Caco-2 (cell line): ENCODE data around the gene ARHGEF12. TPM values are rescaled to one million over a fixed set of nuclear protein-coding genes. Genes with fewer than 3 reads are reported as not detected.

ENCODE experiments used
- BruUV-seq: library from RNA; stranded (reverse); fragments of 400-500 nt; replicated peaks from 2 replicates; lab custom pipeline; 2021; lab: Mats Ljungman, UMichigan
- CTCF ChIA-PET: fragments of 300-600 bp; sonication (Branson Sonifier 250); formaldehyde crosslinking; loops from one replicate; lab custom pipeline; 2022; ENCODE audit warnings: antibody characterized with exemption; lab: Charles Lee
- POLR2A ChIA-PET: fragments of 300-600 bp; sonication (Branson Sonifier 250); formaldehyde crosslinking; loops from one replicate; lab custom pipeline; 2022; ENCODE audit warnings: antibody characterized with exemption; lab: Charles Lee
- DNase-seq, 2 experiments: peaks; one replicate each; pipeline versions ENCODE4 v3.0.0 to v3.0.0-alpha.2; 2020 to 2022
- H3K27me3 ChIP-seq: replicated peaks from 2 replicates; pipeline ENCODE4 v1.6.0; 2011; ENCODE audit warnings: low read length; ENCODE audit not compliant: control insufficient read depth, insufficient read depth
- H3K36me3 ChIP-seq: 2 replicates; pipeline ENCODE4 v1.5.1; 2011; ENCODE audit warnings: low read length; ENCODE audit not compliant: control insufficient read depth, insufficient read depth
- H3K4me1 ChIP-seq: fragments of 250-450 bp; sonication (Bioruptor Pico); 2 replicates; pipeline ENCODE4 v1.5.1; 2020; ENCODE audit warnings: mild to moderate bottlenecking
- H3K4me3 ChIP-seq: 2 replicates; pipeline ENCODE4 v1.5.1; 2011; ENCODE audit warnings: low read depth, mild to moderate bottlenecking, control low read depth, low read length
- H3K9me3 ChIP-seq: fragments of 250-450 bp; sonication (Bioruptor Pico); 2 replicates; pipeline ENCODE4 v1.5.1; 2020; ENCODE audit warnings: mild to moderate bottlenecking, moderate library complexity
- H3K27ac Mint-ChIP-seq: one replicate; pipeline ENCODE4 v1.8.0; 2022; ENCODE audit warnings: mixed read lengths; ENCODE audit not compliant: unreplicated experiment
- H3K27me3 Mint-ChIP-seq: one replicate; pipeline ENCODE4 v1.8.0; 2022; ENCODE audit warnings: mixed read lengths; ENCODE audit not compliant: insufficient read depth, unreplicated experiment
- H3K36me3 Mint-ChIP-seq: one replicate; pipeline ENCODE4 v1.8.0; 2022; ENCODE audit warnings: mild to moderate bottlenecking, mixed read lengths; ENCODE audit not compliant: insufficient read depth, unreplicated experiment
- H3K4me1 Mint-ChIP-seq: one replicate; pipeline ENCODE4 v1.8.0; 2022; ENCODE audit warnings: low read depth, mixed read lengths; ENCODE audit not compliant: unreplicated experiment
- H3K4me3 Mint-ChIP-seq: one replicate; pipeline ENCODE4 v1.8.0; 2022; ENCODE audit warnings: mild to moderate bottlenecking, moderate library complexity, mixed read lengths; ENCODE audit not compliant: unreplicated experiment
- H3K9me3 Mint-ChIP-seq: one replicate; pipeline ENCODE4 v1.8.0; 2022; ENCODE audit warnings: mixed read lengths; ENCODE audit not compliant: unreplicated experiment
- intact Hi-C: fragments of 100-400 bp; cut with micrococcal nuclease; formaldehyde crosslinking; loops from one replicate; pipeline ENCODE4 v1.10.0; 2022; ENCODE audit not compliant: unreplicated experiment
- total RNA-seq: library from RNA; stranded (reverse); gene quantifications from 2 replicates; pipeline ENCODE4 v1.2.3, GENCODE V29; 2022
- TF ChIP-seq, protein P1 (sequence below), 2 experiments: fragments of 200-600 bp in 1 of 2; IDR thresholded peaks; 1 replicate in 1 of 2; 2 replicates in 1 of 2; pipeline versions ENCODE4 v1.5.1 to v1.8.0; 2011 to 2022; ENCODE audit warnings: antibody characterized with exemption in 1 of 2, control low read depth in 1 of 2, inconsistent platforms in 1 of 2, low read depth in 1 of 2, low read length in 1 of 2, mild to moderate bottlenecking in 1 of 2, moderate library complexity in 1 of 2; ENCODE audit not compliant: insufficient read depth in 1 of 2, severe bottlenecking in 1 of 2, unreplicated experiment in 1 of 2

The ARHGEF12 gene
- total RNA-seq, 1 experiment from 2014 or later = 89.3 TPM

DNA sequence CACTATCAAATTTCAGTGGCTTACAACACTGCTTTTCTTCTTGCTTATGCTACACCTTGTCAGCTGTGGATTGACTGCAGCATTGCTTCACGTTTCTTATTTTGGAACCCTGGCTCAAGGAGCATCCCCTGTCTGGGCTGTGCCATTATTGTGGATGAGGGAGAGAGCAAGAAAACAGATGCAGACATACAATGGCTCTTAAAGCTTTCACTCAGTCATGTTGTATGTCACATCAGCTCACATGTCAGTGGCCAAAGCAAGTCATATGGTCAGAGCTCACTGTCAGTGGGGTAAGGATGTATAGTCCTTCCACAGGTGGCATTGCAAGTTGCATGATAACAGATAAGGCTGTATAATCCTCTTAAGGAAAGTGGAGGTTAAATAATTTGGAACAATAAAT, 10.0 kb downstream of the ARHGEF12 start:
- no peaks in the 10 kb centered on the region for H3K36me3 ChIP-seq
- intact Hi-C loops = no loop called here
- Mint-ChIP-seq H3K27ac (no peak overlapping the region), H3K9me3 (no peaks in the 10 kb centered on the region), H3K4me1 (peaks cover 50% of the 10 kb centered on the region), H3K36me3 (peaks cover 4% of the 10 kb centered on the region), H3K27me3 (no peaks in the 10 kb centered on the region), H3K4me3 (no peak overlapping the region)
- ChIA-PET POLR2A (no interaction called here), CTCF (no interaction called here)
- H3K4me3 ChIP-seq = no peak overlapping the region
- peaks cover 14% of the 10 kb centered on the region for H3K4me1 ChIP-seq
- DNase-seq = no peak
- no TSS peak for BruUV-seq
- no peaks in the 10 kb centered on the region; the same call in 1 of the 2 replicates for H3K9me3 ChIP-seq
- no peaks in the 10 kb centered on the region for H3K27me3 ChIP-seq
- TF ChIP-seq, protein P1, sequence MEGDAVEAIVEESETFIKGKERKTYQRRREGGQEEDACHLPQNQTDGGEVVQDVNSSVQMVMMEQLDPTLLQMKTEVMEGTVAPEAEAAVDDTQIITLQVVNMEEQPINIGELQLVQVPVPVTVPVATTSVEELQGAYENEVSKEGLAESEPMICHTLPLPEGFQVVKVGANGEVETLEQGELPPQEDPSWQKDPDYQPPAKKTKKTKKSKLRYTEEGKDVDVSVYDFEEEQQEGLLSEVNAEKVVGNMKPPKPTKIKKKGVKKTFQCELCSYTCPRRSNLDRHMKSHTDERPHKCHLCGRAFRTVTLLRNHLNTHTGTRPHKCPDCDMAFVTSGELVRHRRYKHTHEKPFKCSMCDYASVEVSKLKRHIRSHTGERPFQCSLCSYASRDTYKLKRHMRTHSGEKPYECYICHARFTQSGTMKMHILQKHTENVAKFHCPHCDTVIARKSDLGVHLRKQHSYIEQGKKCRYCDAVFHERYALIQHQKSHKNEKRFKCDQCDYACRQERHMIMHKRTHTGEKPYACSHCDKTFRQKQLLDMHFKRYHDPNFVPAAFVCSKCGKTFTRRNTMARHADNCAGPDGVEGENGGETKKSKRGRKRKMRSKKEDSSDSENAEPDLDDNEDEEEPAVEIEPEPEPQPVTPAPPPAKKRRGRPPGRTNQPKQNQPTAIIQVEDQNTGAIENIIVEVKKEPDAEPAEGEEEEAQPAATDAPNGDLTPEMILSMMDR (IDR thresholded peaks at IDR 0.05; ENCODE audit: insufficient read depth in 1 of 2, low read depth in 1 of 2, low read length in 1 of 2, severe bottlenecking in 1 of 2, unreplicated experiment in 1 of 2) = no peak

DNA sequence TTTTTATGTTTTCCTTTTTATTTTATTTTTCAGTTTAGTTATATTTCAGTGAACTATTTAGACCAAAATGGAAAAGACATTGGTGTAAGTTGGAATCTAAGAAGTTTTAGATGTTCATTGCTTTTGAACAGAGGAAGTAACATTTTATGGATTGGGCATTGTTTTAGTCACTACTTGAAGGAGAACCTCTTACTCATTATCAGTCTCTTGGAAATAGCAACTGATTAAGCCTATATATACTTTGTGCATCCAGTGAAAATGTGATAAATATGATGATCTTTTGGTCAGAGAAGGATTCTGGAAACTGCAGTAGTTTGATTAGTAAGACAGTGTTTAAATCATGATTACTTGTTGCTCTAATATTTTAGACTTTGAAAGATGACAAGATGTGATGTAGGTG, 14.4 kb downstream of the ARHGEF12 start:
- H3K4me1 Mint-ChIP-seq = peaks cover 61% of the 10 kb centered on the region
- TF ChIP-seq, protein P1 (IDR thresholded peaks at IDR 0.05; ENCODE audit: insufficient read depth in 1 of 2, low read depth in 1 of 2, low read length in 1 of 2, severe bottlenecking in 1 of 2, unreplicated experiment in 1 of 2) = no peak
- Histone ChIP-seq H3K9me3 (no peaks in the 10 kb centered on the region), H3K4me1 (peaks cover 42% of the 10 kb centered on the region), H3K36me3 (no peaks in the 10 kb centered on the region), H3K4me3 (no peak overlapping the region), H3K27me3 (no peaks in the 10 kb centered on the region)
- POLR2A ChIA-PET = no interaction called here
- H3K27me3 Mint-ChIP-seq = no peaks in the 10 kb centered on the region
- no peaks in the 10 kb centered on the region for H3K36me3 Mint-ChIP-seq
- no peak overlapping the region for H3K27ac Mint-ChIP-seq
- BruUV-seq = no TSS peak
- CTCF ChIA-PET = interaction anchor here (0.7 kb wide), 1 partner anchor 22 kb away, joined by 3 read pairs; no protein-coding TSS in a partner anchor
- no peaks in the 10 kb centered on the region for H3K9me3 Mint-ChIP-seq
- no peak overlapping the region for H3K4me3 Mint-ChIP-seq
- intact Hi-C loops = no loop called here
- no peak for DNase-seq

DNA sequence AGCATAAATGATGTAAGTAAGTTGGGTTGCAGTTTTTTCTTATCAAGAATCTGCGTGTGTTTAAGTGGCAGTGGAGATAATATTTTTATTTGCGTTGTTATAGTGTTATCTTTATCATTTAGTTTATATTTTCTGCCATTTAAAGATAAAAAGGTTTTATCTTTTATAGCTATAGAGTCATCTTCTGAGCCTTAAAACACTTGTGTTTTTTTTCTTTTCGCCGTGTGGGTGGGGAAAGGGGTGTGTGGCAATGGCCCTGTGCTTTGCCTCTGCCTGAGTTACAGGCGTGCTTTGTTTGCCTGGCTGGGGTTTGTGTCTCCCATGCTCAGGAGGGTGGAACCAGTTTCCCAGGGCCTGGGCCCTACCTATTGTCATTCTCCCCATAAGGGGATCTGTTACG, 16.2 kb downstream of the ARHGEF12 start:
- TF ChIP-seq, protein P1 (IDR thresholded peaks at IDR 0.05; ENCODE audit: insufficient read depth in 1 of 2, low read depth in 1 of 2, low read length in 1 of 2, severe bottlenecking in 1 of 2, unreplicated experiment in 1 of 2) = no peak
- Histone ChIP-seq H3K4me3 (no peak overlapping the region), H3K9me3 (no peaks in the 10 kb centered on the region), H3K4me1 (peaks cover 42% of the 10 kb centered on the region), H3K27me3 (no peaks in the 10 kb centered on the region), H3K36me3 (no peaks in the 10 kb centered on the region)
- ChIA-PET CTCF (no interaction called here), POLR2A (no interaction called here)
- Mint-ChIP-seq H3K9me3 (no peaks in the 10 kb centered on the region), H3K27me3 (no peaks in the 10 kb centered on the region), H3K4me1 (peaks cover 55% of the 10 kb centered on the region), H3K4me3 (no peak overlapping the region), H3K27ac (no peak overlapping the region), H3K36me3 (peaks cover 6% of the 10 kb centered on the region)
- DNase-seq = peak; percentile 59 to 73
- intact Hi-C loops = no loop called here
- BruUV-seq = no TSS peak
